K562 (cell line): Measurements from ENCODE around the gene SF3B1. TPM values are rescaled to one million over a fixed set of nuclear protein-coding genes. Genes with fewer than 3 reads are reported as not detected.

Experiments
- ATAC-seq: fragments of 200-7000 bp; cut with Tn5 transposase; 3 replicates; pipeline ENCODE4 v1.9.1; 2020; ENCODE audit warnings: moderate library complexity
- BruUV-seq: library from RNA; stranded (reverse); fragments of 400-500 nt; replicated peaks from 2 replicates; lab custom pipeline; 2021; lab: Mats Ljungman, UMichigan
- CTCF ChIA-PET: fragments of 300-600 bp; formaldehyde crosslinking; extraction: SDS; loops from one replicate; lab custom pipeline; 2021; ENCODE audit warnings: low intra/inter-chr PET ratio; lab: Yijun Ruan, JAX
- POLR2A ChIA-PET: fragments of 300-600, 350-650 bp; sonication (Branson Sonifier 250); formaldehyde crosslinking; extraction: SDS; loops from one replicate; lab custom pipeline; 2021; ENCODE audit warnings: antibody characterized with exemption, inconsistent platforms; lab: Yijun Ruan, JAX
- DNase-seq, 4 experiments: peaks; one replicate each; pipeline versions ENCODE4 v3.0.0 to v3.0.0-alpha.2; 2011 to 2018; ENCODE audit warnings: low spot score in 3 of 4, mixed read lengths in 3 of 4; ENCODE audit errors: extremely low read depth in 1 of 4
- FAIRE-seq: peaks from 2 replicates; lab custom pipeline; 2011; peaks lifted over from hg19 to GRCh38; lab: Jason Lieb, UNC
- H2AFZ ChIP-seq: 2 replicates; pipeline ENCODE4 v1.6.0; 2011; ENCODE audit warnings: low read depth, low read length, control low read depth, inconsistent platforms
- H3K27ac ChIP-seq: fragments of 200-600 bp; 3 replicates; pipeline ENCODE4 v1.8.0; 2011; ENCODE audit warnings: low read depth, mild to moderate bottlenecking, control low read depth, inconsistent platforms, low read length, moderate library complexity, mixed read lengths; ENCODE audit errors: extremely low read depth
- H3K27me3 ChIP-seq, 2 experiments: fragments of 300-600 bp in 1 of 2; 2 replicates in 1 of 2; 3 replicates in 1 of 2; pipeline versions ENCODE4 v1.6.0 to v1.8.0; 2011; ENCODE audit warnings: inconsistent platforms in 2 of 2, low read length in 2 of 2, mild to moderate bottlenecking in 1 of 2, mixed read lengths in 1 of 2, moderate library complexity in 1 of 2; ENCODE audit not compliant: control insufficient read depth in 2 of 2, insufficient read depth in 2 of 2
- H3K36me3 ChIP-seq: fragments of 300-600 bp; 3 replicates; pipeline ENCODE4 v1.8.0; 2011; ENCODE audit warnings: mild to moderate bottlenecking, low read length, inconsistent platforms; ENCODE audit not compliant: control insufficient read depth, insufficient read depth
- H3K4me1 ChIP-seq, 2 experiments: fragments of 200-600 bp in 1 of 2; replicated peaks in 1 of 2; 2 replicates in 1 of 2; 3 replicates in 1 of 2; pipeline versions ENCODE4 v1.5.1 to v1.8.0; 2011; ENCODE audit warnings: inconsistent platforms in 2 of 2, low read length in 2 of 2, mild to moderate bottlenecking in 1 of 2, mixed read lengths in 1 of 2, moderate library complexity in 1 of 2; ENCODE audit not compliant: control insufficient read depth in 2 of 2, insufficient read depth in 2 of 2
- H3K4me2 ChIP-seq: 2 replicates; pipeline ENCODE4 v1.6.1; 2011; ENCODE audit warnings: low read length, control low read depth, inconsistent platforms, mixed read lengths; ENCODE audit not compliant: insufficient read depth
- H3K4me3 ChIP-seq: fragments of 200-600 bp; sonication (generic), shearing (Covaris generic); 2 replicates; pipeline ENCODE4 v1.5.1; 2016; ENCODE audit warnings: control low read depth, inconsistent platforms
- H3K79me2 ChIP-seq: fragments of 200-600 bp; 3 replicates; pipeline ENCODE4 v1.8.0; 2011; ENCODE audit warnings: low read length, inconsistent platforms; ENCODE audit not compliant: control insufficient read depth, insufficient read depth
- H3K9ac ChIP-seq, 2 experiments: 2 replicates each; pipeline versions ENCODE4 v1.6.0 to v1.6.1; 2011; ENCODE audit warnings: low read depth in 2 of 2, low read length in 2 of 2, control low read depth in 1 of 2, inconsistent platforms in 1 of 2, mild to moderate bottlenecking in 1 of 2, mixed read lengths in 1 of 2; ENCODE audit not compliant: insufficient read depth in 1 of 2
- H3K9me1 ChIP-seq: one replicate; pipeline ENCODE4 v1.6.0; 2011; ENCODE audit warnings: inconsistent platforms, mild to moderate bottlenecking, low read length, moderate library complexity; ENCODE audit not compliant: control insufficient read depth, insufficient read depth
- H3K9me3 ChIP-seq: replicated peaks from 2 replicates; pipeline ENCODE4 v1.5.1; 2011; ENCODE audit warnings: low read depth, low read length, inconsistent platforms; ENCODE audit not compliant: control insufficient read depth, insufficient read depth
- H4K20me1 ChIP-seq: replicated peaks from 2 replicates; pipeline ENCODE4 v1.6.1; 2011; ENCODE audit warnings: low read length, inconsistent platforms, mixed read lengths; ENCODE audit not compliant: control insufficient read depth, insufficient read depth
- DDX20 ChIP-seq: fragments of 450-650 bp; IDR thresholded peaks from 2 replicates; pipeline ENCODE4 v1.6.1; 2016; ENCODE audit warnings: missing genetic modification characterization, low read depth, mild to moderate bottlenecking, missing compliant biosample characterization, moderate library complexity
- E2F1 ChIP-seq: sonication (generic); formaldehyde crosslinking; IDR thresholded peaks from 2 replicates; pipeline ENCODE4 v1.8.1; 2023; ENCODE audit warnings: mild to moderate bottlenecking, missing genetic modification reagents, moderate library complexity
- GTF2E2 ChIP-seq: fragments of 200-800 bp; sonication (Bioruptor generic); IDR thresholded peaks from 2 replicates; pipeline ENCODE4 v1.6.1; 2016; ENCODE audit warnings: missing genetic modification characterization, missing compliant biosample characterization
- HNRNPLL ChIP-seq: fragments of 200-400 bp; formaldehyde crosslinking; IDR thresholded peaks from 2 replicates; pipeline ENCODE4 v1.6.1; 2017; ENCODE audit warnings: low read length, low read depth, mild to moderate bottlenecking; ENCODE audit not compliant: poor library complexity, severe bottlenecking
- ZNF277 ChIP-seq: fragments of 250-450 bp; sonication (Bioruptor Pico); IDR thresholded peaks from 2 replicates; pipeline ENCODE4 v1.8.0; 2022; ENCODE audit warnings: inconsistent platforms, mild to moderate bottlenecking, moderate library complexity, borderline replicate concordance
- WGBS: fragments of 100-300 bp; shearing (Covaris generic); methylation state at CpG from one replicate; pipeline ENCODE4 v1.1.6; 2016; ENCODE audit warnings: low coverage, mixed read lengths; ENCODE audit not compliant: insufficient coverage; ENCODE audit errors: missing lambda C conversion rate; 5-methylcytosine and 5-hydroxymethylcytosine counted together
- in situ Hi-C: fragments of 300-500 bp; cut with MboI; formaldehyde crosslinking; loops from 4 replicates; pipeline ENCODE4 v1.15.0; 2018; ENCODE audit warnings: inconsistent platforms, mixed read lengths
- intact Hi-C: fragments of 100-400 bp; cut with micrococcal nuclease; formaldehyde crosslinking; loops from 2 replicates; pipeline ENCODE4 v1.14.2; 2022
- polyA plus RNA-seq, 8 experiments: library from polyadenylated mRNA; depleted of rRNA in 4 of 8; stranded (reverse) in 5 of 8; unstranded in 3 of 8; fragments of >200 nt; fragmentation: Nextera tagmentation in 2 of 8; fragmentation: Illumina TruSeq in 1 of 8; extraction: Ambion mirVana in 2 of 8; extraction: Trizol in 1 of 8; gene quantifications; 2 replicates each; pipeline versions ENCODE4 v1.2.1 to v1.2.3, GENCODE V29; 2011 to 2014; ENCODE audit warnings: inconsistent platforms in 1 of 8, missing spikeins in 1 of 8
- total RNA-seq, 7 experiments: library from RNA; depleted of rRNA in 6 of 7; stranded (reverse); fragments of >200 nt in 6 of 7; fragmentation: Illumina TruSeq in 2 of 7; extraction: Trizol in 2 of 7; gene quantifications; 2 replicates each; pipeline versions ENCODE4 v1.2.1 to v1.2.3, GENCODE V29; 2011 to 2021; ENCODE audit warnings: low replicate concordance in 1 of 7
- TF ChIP-seq, protein P1 (sequence below): sonication (generic); formaldehyde crosslinking; IDR thresholded peaks from 2 replicates; pipeline ENCODE4 v1.8.1; 2023; ENCODE audit warnings: mild to moderate bottlenecking, missing genetic modification reagents
- TF ChIP-seq, protein P2 (sequence below): fragments of 450-650 bp; formaldehyde crosslinking; IDR thresholded peaks from 2 replicates; pipeline ENCODE4 v1.4.0; 2020; ENCODE audit warnings: mild to moderate bottlenecking, mixed read lengths
- TF ChIP-seq, protein P3 (sequence below): fragments of 250-450 bp; sonication (Bioruptor Pico); IDR thresholded peaks from 2 replicates; pipeline ENCODE4 v1.5.0; 2020; ENCODE audit warnings: mild to moderate bottlenecking
- TF ChIP-seq, protein P4 (sequence below), 2 experiments: fragments of 150-350 bp in 1 of 2; IDR thresholded peaks; 2 replicates each; pipeline ENCODE4 v1.6.1; 2012 to 2016; ENCODE audit warnings: low read depth in 2 of 2, low read length in 2 of 2, mild to moderate bottlenecking in 1 of 2, moderate library complexity in 1 of 2

SF3B1 gene
- total and polyA plus RNA-seq, 9 of the 15 experiments (the other 6 are each of a cell fraction or from before 2014, with no cell fraction given) = 96.2 to 377 (median 177) TPM

DNA sequence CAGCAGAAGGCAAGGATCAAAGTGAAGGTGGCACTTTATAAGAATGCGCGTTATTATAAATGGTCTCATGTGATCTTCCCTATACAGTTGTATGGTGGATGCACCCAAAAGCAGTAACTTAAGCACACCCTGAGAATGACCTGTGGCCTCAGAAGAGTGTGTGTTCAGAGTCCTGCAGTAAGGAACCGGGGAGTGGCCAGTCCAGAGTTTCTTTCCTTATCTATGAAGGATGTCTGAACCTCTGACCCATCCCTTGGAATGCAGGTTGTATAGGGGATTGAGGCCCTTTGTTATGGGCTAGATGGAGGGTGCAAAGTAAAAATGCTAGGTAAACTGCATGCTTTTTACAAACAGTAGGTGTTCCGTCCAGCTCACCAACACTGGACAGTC lies 80.7 kb downstream of the SF3B1 start:
- BruUV-seq = no TSS peak
- Histone ChIP-seq H3K36me3 (no peaks in the 10 kb centered on the region), H3K4me3 (no peak overlapping the region), H3K9me1 (no peaks in the 10 kb centered on the region), H3K27ac (no peak overlapping the region), H2AFZ (no peak overlapping the region), H4K20me1 (no peaks in the 10 kb centered on the region; the same call in 1 of the 2 replicates), H3K79me2 (no peaks in the 10 kb centered on the region), H3K9me3 (no peaks in the 10 kb centered on the region), H3K4me1 (no peaks in the 10 kb centered on the region), H3K9ac (no peak overlapping the region), H3K27me3 (peaks cover 2 to 6% of the 10 kb centered on the region in 2 experiments; a peak in 3 of 5 replicates), H3K4me2 (no peak overlapping the region)
- CTCF ChIA-PET = no interaction called here
- no peak for ATAC-seq
- in situ Hi-C loops = no loop called here
- no peak for FAIRE-seq
- POLR2A ChIA-PET = no interaction called here
- intact Hi-C loops = no loop called here
- 16% methylated on average over 4 of the region's 4 CpGs for WGBS
- DNase-seq = no peak
- TF ChIP-seq, protein P1, sequence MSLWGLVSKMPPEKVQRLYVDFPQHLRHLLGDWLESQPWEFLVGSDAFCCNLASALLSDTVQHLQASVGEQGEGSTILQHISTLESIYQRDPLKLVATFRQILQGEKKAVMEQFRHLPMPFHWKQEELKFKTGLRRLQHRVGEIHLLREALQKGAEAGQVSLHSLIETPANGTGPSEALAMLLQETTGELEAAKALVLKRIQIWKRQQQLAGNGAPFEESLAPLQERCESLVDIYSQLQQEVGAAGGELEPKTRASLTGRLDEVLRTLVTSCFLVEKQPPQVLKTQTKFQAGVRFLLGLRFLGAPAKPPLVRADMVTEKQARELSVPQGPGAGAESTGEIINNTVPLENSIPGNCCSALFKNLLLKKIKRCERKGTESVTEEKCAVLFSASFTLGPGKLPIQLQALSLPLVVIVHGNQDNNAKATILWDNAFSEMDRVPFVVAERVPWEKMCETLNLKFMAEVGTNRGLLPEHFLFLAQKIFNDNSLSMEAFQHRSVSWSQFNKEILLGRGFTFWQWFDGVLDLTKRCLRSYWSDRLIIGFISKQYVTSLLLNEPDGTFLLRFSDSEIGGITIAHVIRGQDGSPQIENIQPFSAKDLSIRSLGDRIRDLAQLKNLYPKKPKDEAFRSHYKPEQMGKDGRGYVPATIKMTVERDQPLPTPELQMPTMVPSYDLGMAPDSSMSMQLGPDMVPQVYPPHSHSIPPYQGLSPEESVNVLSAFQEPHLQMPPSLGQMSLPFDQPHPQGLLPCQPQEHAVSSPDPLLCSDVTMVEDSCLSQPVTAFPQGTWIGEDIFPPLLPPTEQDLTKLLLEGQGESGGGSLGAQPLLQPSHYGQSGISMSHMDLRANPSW = no peak
- TF ChIP-seq, protein P2, sequence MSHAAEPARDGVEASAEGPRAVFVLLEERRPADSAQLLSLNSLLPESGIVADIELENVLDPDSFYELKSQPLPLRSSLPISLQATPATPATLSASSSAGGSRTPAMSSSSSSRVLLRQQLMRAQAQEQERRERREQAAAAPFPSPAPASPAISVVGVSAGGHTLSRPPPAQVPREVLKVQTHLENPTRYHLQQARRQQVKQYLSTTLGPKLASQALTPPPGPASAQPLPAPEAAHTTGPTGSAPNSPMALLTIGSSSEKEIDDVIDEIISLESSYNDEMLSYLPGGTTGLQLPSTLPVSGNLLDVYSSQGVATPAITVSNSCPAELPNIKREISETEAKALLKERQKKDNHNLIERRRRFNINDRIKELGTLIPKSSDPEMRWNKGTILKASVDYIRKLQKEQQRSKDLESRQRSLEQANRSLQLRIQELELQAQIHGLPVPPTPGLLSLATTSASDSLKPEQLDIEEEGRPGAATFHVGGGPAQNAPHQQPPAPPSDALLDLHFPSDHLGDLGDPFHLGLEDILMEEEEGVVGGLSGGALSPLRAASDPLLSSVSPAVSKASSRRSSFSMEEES (CRISPR knock-in tag) = no peak
- TF ChIP-seq GTF2E2 (tag) (no peak), DDX20 (no peak), ZNF277 (CRISPR knock-in tag) (no peak), HNRNPLL (no peak), E2F1 (CRISPR knock-in tag) (no peak)
- TF ChIP-seq, protein P3, sequence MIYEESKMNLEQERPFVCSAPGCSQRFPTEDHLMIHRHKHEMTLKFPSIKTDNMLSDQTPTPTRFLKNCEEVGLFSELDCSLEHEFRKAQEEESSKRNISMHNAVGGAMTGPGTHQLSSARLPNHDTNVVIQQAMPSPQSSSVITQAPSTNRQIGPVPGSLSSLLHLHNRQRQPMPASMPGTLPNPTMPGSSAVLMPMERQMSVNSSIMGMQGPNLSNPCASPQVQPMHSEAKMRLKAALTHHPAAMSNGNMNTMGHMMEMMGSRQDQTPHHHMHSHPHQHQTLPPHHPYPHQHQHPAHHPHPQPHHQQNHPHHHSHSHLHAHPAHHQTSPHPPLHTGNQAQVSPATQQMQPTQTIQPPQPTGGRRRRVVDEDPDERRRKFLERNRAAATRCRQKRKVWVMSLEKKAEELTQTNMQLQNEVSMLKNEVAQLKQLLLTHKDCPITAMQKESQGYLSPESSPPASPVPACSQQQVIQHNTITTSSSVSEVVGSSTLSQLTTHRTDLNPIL (CRISPR knock-in tag) = no peak
- TF ChIP-seq, protein P4, sequence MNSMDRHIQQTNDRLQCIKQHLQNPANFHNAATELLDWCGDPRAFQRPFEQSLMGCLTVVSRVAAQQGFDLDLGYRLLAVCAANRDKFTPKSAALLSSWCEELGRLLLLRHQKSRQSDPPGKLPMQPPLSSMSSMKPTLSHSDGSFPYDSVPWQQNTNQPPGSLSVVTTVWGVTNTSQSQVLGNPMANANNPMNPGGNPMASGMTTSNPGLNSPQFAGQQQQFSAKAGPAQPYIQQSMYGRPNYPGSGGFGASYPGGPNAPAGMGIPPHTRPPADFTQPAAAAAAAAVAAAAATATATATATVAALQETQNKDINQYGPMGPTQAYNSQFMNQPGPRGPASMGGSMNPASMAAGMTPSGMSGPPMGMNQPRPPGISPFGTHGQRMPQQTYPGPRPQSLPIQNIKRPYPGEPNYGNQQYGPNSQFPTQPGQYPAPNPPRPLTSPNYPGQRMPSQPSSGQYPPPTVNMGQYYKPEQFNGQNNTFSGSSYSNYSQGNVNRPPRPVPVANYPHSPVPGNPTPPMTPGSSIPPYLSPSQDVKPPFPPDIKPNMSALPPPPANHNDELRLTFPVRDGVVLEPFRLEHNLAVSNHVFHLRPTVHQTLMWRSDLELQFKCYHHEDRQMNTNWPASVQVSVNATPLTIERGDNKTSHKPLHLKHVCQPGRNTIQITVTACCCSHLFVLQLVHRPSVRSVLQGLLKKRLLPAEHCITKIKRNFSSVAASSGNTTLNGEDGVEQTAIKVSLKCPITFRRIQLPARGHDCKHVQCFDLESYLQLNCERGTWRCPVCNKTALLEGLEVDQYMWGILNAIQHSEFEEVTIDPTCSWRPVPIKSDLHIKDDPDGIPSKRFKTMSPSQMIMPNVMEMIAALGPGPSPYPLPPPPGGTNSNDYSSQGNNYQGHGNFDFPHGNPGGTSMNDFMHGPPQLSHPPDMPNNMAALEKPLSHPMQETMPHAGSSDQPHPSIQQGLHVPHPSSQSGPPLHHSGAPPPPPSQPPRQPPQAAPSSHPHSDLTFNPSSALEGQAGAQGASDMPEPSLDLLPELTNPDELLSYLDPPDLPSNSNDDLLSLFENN (IDR thresholded peaks at IDR 0.05; ENCODE audit: low read depth in 2 of 2, low read length in 2 of 2) = no peak
